Measurements from ENCODE around the gene ITGB5. TPM values are rescaled to one million over a fixed set of nuclear protein-coding genes. Genes with fewer than 3 reads are reported as not detected.

ITGB5 gene
- total RNA-seq, 1 experiment from 2014 or later, result 77.8 TPM

GRCh38 chr3:124800076-124800475 is 87.1 kb downstream of the ITGB5 start:
- H3K4me2 ChIP-seq (ENCODE audit: low read length), result no peak overlapping the region
- no peaks in the 10 kb centered on the region for H3K27me3 ChIP-seq (ENCODE audit: insufficient read depth, low read length)
- no peak overlapping the region for H2AFZ ChIP-seq (ENCODE audit: low read depth, low read length, poor library complexity, severe bottlenecking)
- DNase-seq (ENCODE audit: low read depth, low spot score) (no peak), ATAC-seq (no peak)
- H3K9me2 ChIP-seq (ENCODE audit: insufficient read depth), result no peaks in the 10 kb centered on the region
- no peak overlapping the region for H3K9ac ChIP-seq (ENCODE audit: low read length)
- POLR2A ChIA-PET, result no interaction called here
- no peak for TF ChIP-seq ZFX (IDR thresholded peaks at IDR 0.05)
- TF ChIP-seq ELF1 (IDR thresholded peaks at IDR 0.05; ENCODE audit: borderline replicate concordance, low read depth), result no peak
- no peak for TF ChIP-seq CBX3 (IDR thresholded peaks at IDR 0.05; ENCODE audit: low read depth)
- no peak for TF ChIP-seq REST (IDR thresholded peaks at IDR 0.05; ENCODE audit: low read depth)
- TF ChIP-seq SRF (IDR thresholded peaks at IDR 0.05; ENCODE audit: low read depth), result no peak
- no peak for TF ChIP-seq RAD21 (IDR thresholded peaks at IDR 0.05; ENCODE audit: low read depth)
- no peak for TF ChIP-seq ZBTB33 (IDR thresholded peaks at IDR 0.05; ENCODE audit: extremely low read depth, insufficient replicate concordance, low read length)
- no peak for TF ChIP-seq POLR2A (IDR thresholded peaks at IDR 0.05; ENCODE audit: borderline replicate concordance, extremely low read depth, insufficient read depth, insufficient read length)
- no peak for TF ChIP-seq FOSL1 (IDR thresholded peaks at IDR 0.05; ENCODE audit: low read depth)
- TF ChIP-seq CTCF (IDR thresholded peaks at IDR 0.05 in 2 of 3, conservative IDR thresholded peaks at IDR 0.05 in 1 of 3; ENCODE audit: borderline replicate concordance in 1 of 3, insufficient read depth in 1 of 3, low read depth in 2 of 3, low read length in 2 of 3), result no peak
- no peak for TF ChIP-seq YY1 (IDR thresholded peaks at IDR 0.05; ENCODE audit: extremely low read depth, insufficient replicate concordance, low read depth, low read length)
- no peak for TF ChIP-seq SP1 (IDR thresholded peaks at IDR 0.05; ENCODE audit: low read depth)
- TF ChIP-seq EZH2 (IDR thresholded peaks at IDR 0.05), result no peak
- no peak for TF ChIP-seq MAX (IDR thresholded peaks at IDR 0.05)
- no peak for TF ChIP-seq EZH2phosphoT487 (IDR thresholded peaks at IDR 0.05; ENCODE audit: borderline replicate concordance)
- TF ChIP-seq POLR2AphosphoS5 (IDR thresholded peaks at IDR 0.05; ENCODE audit: low read depth, low read length), result no peak
- no peak for TF ChIP-seq SIN3A (IDR thresholded peaks at IDR 0.05; ENCODE audit: low read depth)
- no peak for TF ChIP-seq EGR1 (IDR thresholded peaks at IDR 0.05; ENCODE audit: low read depth)
- no peak for TF ChIP-seq JUND (IDR thresholded peaks at IDR 0.05)
- no peak for TF ChIP-seq ZNF274 (IDR thresholded peaks at IDR 0.05; ENCODE audit: low read depth, low read length)
- CTCF ChIA-PET, result no interaction called here
- no peaks in the 10 kb centered on the region for H3K4me1 ChIP-seq (ENCODE audit: control insufficient read depth in 1 of 2, insufficient read depth in 2 of 2, low read length in 2 of 2)
- BruUV-seq (replicated peaks), result no TSS peak
- no peaks in the 10 kb centered on the region for H3K79me2 ChIP-seq (ENCODE audit: insufficient read depth, low read length)
- H4K20me1 ChIP-seq (ENCODE audit: insufficient read depth), result no peaks in the 10 kb centered on the region
- RAD21 ChIA-PET (ENCODE audit: low non-redundant PET in 1 of 2, low total read pairs in 2 of 2, uncharacterized antibody in 2 of 2, unreplicated experiment in 2 of 2), result no interaction called here
- no peaks in the 10 kb centered on the region for H3K9me3 ChIP-seq (ENCODE audit: control insufficient read depth in 1 of 2, insufficient read depth in 1 of 2, low read depth in 1 of 2, low read length in 2 of 2)
- intact Hi-C loops (cut with micrococcal nuclease), result no loop called here
- H3K27ac ChIP-seq (ENCODE audit: low read depth, low read length), result no peak overlapping the region
- no peaks in the 10 kb centered on the region; a peak in 1 of 4 replicates for H3K36me3 ChIP-seq (ENCODE audit: control insufficient read depth in 1 of 2, insufficient read depth in 2 of 2, low read length in 2 of 2)
- no peak overlapping the region for H3K4me3 ChIP-seq (replicated peaks in 1 of 2; ENCODE audit: low read depth in 1 of 2, low read length in 2 of 2)
